Islet precursor cell (in vitro differentiated cells): ENCODE measurements around the gene KRT80.
A peak's percentile ranks its signal among the peaks of the same experiment; 100 is the strongest.

Experiments used
- DNase-seq: peaks from one replicate; pipeline ENCODE4 v3.0.0-alpha.2; 2018

KRT80 gene

DNA sequence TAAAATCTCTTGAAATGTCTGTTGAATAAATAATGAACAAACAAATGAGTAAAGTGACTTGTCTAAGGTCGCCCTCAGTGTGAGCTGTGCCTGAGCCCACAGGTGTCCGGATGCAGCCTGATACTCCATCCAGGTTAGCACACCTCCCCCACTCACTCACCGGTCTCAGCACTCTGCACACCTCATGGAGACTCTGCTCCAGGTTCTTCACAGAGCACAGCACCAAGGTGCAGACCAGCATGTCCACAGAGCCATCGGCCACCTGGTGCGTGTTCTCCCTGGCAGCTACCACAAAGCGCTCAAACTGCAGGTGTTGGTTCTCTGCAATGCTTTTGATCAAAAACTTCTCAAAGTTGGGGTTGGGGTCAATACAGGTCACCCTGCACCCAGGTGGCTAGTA lies 37.1 kb upstream of the KRT80 start:
- no peak for DNase-seq

DNA sequence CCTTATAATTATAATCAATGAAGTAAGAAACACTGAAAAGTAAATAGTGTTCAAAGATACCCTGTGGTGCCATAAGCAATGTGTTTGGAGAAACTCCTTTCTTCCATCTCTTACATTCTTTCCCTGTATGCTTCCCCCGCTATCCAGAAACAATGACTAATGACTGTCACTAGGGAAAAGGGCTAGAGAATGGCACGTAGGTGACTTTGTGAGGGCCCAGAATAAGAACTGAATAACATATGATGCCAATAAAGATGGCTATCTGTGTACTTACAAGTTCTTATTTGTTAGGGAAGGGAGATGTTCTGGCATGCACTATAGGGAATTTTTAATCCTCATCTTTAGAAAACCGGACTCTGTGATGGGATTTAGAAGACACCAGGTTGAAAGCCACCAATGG lies 36.6 kb upstream of the KRT80 start:
- no peak for DNase-seq

DNA sequence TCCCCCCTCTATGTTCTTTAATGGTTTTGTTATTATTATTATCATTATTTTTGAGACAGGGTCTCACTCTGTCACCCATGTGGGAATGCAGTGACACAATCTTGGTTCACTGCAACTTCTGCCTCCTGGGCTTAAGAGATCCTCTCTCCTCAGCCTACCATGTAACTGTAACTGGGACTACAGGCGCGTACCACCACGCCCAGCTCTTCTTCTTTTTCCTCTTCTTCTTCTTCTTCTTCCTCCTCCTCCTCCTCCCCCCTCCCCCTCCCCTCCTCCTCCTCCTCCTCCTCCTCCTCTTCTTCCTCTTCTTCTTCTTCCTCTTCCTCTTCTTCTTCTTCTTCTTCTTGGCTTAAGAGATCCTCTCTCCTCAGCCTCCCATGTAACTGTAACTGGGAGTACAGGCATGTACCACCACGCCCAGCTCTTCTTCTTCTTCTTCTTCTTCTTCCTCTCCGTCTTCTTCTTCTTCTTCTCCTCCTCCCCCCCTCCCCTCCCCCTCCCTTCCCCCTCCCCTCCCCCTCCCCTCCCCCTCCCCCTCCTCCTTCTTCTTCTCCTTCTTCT lies 35.9 kb upstream of the KRT80 start:
- DNase-seq: no peak

DNA sequence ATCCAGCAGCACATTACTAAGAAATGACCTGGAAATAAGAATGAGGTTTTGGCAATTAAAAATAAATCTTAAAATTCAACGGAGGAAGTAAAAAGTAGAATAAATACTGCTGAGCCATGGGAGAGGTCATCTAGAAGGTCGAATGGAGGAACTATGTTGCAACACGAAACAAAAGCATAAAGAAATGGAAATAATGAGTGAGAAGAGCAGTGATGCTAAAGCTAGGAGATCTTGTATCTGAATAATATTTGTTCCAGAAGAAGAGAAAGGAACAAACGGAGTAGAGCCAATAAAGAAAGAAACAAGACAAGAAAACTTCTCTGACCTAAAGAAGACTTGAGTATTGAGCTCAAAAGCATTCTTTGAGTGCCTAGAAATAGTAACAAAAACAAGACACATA lies 34.6 kb upstream of the KRT80 start:
- no peak for DNase-seq

DNA sequence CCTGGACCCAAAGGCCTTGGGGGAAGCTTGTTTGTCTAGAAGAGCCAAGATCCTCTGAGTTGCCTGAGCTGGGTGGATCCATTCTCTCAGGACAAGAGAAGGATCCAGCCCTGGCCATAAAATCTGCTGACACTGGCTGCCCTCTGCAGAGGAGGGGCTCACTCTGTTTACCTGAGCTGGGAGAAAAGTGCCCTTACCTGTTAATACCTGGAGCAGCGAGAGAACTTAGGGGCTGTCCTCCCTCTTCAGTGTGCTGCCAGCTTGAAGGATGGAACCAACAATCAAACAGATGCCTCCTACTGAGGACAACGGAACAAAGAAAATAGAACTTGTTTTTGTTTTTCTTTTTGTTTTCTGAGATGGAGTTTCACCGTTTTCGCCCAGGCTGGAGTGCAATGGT lies 33.9 kb upstream of the KRT80 start:
- DNase-seq: no peak

DNA sequence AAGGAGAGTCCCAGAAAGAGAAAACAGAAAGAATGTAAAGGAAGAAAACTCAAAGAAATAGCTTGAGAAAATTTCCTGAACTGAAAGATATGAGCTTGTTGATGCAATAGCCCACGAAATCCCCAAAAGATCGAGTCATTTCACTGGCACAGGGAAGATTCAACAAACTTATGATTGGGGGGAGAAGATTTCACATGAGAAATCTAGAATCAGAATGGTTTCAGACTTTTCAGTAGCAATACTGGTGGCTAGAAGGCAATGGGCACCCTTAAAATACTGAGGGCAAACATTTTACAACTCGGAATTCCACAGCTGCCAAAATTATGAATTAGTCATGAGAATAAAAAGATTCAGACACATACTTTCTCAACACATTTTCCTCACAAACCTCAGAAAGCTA lies 32.3 kb upstream of the KRT80 start:
- no peak for DNase-seq

DNA sequence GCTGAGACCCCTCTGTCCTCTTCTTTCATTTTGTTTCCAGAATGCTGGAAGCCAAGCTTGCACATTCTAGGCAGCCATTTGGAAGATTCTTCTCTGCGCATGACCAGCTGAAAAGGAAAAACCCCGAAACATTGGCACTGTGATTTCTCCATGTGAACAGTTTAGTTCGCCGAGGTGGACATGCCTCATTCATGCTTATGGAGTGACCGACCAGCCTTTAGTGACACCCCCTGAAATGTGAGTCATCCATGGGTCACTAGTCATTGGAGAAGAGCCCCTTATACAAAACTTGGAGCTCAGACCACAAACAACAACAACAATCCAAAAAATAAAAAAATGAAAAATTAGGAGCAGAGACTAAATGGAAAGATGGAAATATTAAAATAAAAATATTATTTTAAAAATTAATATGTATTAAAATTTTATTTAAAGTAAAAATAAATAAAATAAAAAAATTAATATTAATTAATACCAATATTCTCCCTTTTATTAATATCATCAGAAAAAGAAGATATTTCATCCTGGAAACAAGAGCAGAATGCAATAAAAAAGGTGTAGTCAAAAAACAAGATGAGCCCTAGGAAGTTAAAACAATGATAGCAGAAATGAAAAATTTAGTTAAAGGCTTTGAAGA lies 31.7 kb upstream of the KRT80 start:
- DNase-seq: no peak

DNA sequence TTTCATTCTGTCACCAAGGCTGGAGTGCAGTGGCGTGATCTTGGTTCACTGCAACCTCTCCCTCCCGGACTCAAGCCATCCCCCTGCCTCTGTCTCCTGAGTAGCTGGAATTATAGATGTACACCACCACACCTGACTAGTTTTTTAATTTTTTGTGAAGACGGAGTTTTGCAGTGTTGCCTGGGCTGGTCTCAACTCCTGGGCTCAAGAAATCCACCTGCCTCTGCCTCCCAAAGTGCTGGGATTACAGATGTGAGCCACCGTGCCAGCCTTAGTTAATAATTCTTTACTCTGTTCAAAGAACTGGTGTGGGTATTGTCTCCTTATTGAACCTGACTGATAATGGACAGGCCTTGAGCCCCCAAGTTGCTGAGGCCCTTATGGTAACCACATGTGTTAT lies 30.9 kb upstream of the KRT80 start:
- no peak for DNase-seq

DNA sequence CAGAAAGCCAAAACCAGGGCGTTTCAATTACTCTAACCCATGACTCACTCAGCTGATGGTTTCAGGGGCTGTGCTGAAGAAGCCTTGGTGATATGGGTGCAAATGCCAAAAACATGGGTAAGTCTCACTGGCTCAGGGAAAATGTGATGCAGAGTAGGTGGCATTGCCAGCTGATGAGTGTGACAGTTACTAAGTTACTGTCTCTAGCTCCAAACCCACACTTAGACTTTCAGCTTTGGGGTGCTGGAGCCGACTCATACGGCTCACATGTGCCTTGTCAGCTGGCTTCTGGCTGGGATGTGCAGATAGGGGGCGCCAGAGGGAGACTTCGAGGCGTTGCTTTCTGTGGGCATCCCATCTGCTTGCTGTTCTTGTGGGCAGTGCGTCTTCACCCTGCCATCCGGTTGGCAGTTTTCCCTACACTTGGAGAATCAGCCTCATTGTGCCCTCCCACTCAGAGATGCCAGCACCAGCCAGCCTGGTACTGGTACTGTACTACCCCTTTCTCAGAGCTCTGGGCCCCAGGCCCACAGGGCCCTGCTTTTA lies 30.2 kb upstream of the KRT80 start:
- peak; percentile 86 for DNase-seq

DNA sequence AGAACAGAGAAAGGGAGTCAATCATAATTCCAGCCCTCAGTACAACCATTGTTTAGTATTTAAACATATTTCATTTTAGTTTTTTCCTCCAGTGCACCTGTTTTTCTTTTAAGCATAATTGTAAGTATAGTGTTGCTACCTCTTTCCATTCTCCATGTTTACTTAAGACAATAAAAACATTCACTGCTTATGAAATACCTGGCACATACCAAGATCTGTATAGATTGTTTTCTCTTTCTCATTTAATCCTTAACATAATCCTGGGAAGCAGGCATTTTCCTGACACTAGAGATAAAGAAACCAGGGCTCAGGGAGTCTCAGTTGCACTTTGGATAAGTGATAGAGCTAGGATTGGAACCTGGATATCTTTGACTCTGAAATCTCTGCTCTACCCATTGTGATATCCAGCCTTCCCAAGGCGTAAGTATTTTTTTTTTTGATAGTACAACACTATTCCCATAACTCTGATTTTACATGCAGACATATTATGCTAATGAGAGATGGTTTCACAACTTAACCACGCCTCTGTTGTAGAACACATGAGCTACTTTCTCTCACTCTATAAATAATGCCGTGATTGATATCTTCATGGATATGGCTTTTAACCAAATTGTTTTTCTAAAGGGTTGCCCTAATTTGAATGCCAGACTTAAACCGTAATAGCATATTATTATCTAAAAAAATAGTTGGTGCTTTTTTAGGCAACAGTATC lies 29.4 kb upstream of the KRT80 start:
- DNase-seq: no peak

DNA sequence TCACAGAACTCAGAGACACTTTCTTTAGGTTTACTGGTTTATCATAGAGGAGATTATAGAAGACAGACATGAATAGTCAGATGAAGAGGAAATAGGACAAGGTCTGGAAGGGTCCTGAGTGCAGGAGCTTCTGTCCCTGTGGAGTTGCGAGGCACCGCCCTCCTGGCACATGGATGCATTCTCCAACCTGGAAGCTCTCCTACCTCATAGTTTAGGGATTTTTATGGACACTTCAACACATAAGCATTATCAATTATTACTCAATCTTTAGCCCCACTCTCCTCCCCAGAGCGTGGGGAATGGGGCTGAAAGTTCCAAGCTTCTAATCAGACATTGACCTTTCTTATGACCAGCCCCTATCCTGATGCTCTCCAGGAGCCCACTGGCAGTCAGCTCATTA lies 28.7 kb upstream of the KRT80 start:
- DNase-seq: no peak

DNA sequence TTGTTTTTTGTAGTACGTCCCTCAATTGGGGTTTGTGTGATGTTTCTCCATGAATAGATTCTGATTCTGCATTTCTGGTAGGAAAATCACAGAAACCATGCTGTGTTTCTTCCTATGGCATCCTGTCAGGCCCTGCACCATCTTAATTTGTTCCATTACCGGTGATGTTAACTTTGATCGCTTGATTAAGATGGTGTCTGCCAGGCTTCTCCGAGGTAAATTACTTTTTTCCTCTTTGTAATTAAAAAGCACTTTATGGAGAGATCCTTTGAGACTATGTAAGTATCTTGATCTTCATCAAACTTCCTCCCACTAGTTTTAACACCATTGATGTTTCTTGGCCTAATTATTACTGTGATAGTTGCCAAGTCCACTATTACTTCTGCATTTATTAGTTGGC lies 26.2 kb upstream of the KRT80 start:
- no peak for DNase-seq

DNA sequence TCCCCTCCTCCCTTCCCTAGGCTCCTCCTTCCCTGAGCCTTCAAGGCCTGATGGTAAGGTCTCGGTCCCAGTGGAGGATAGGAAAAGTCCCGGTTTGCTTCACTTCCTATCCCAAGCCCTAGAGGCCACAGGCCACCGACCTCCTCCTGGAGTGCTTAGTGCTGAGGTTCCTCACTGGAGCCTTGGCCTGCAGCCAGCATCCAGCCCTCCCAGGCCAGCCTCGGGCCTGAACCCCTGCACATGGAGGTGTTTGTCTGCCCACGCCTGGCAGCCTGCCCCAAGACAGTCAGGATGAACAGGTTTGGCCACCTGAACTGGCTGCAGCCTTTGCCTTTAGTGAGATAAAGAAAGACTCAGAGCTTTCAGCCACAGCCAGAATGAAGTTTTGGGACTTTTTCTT lies 25.4 kb upstream of the KRT80 start:
- DNase-seq: peak; percentile 95

DNA sequence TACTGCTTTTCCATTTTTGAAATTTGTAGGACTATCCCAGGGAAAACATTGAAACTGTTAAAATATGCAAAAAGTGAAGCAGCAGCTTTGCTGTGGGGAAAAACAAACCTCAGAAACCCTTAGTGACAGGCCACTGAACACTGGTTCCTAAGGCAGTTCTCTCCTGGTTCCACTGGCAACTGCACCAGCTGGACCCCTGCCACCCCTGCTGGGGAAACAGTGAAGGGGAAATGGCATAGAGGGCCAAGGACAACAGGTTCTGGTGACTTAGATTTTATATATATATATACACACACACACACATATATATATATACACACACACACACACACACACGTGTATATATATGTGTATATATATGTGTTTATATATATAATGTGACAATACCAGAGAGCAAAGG lies 25.0 kb upstream of the KRT80 start:
- no peak for DNase-seq

DNA sequence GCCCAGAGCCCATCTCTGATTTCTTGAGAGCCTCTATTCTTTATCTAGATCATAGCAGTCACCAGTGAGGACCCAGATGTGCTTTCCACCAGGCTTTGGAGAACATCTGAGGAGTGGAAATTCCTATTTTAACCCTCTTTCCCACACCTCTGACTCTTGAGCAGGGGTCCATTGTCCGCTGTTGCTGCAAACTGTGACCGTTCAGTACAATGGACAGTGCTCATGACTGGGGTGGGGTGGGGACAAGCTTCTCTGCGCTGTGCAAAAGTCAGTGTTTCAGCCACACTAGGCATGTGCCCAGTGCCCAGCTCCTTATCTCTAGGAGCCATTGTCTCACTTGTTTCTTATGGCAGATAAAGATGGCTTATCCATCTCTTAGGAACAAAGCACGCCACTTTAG lies 24.3 kb upstream of the KRT80 start:
- DNase-seq: peak; percentile 79

DNA sequence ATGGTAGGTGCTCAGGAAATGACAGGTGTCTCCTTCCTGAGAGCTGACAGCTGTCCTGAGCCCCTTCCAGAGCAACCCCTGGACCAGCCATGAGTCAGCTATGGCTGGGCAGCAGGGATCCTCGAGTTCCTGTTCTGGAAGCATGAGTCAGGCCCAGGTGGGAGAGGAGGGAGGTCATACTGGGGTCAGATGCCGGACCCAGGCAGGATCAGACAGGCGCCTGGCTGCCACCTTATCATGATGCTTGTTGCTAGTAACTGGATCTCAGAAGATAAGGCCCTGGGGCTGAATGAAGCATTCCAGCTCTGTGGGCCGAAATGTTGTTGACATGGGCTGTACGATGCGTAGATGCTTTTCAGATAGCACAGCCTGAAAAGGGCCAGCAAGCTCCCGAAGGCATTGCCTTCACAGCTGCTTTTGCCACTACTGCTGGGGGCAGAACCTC lies 23.8 kb upstream of the KRT80 start:
- peak; percentile 99 for DNase-seq

DNA sequence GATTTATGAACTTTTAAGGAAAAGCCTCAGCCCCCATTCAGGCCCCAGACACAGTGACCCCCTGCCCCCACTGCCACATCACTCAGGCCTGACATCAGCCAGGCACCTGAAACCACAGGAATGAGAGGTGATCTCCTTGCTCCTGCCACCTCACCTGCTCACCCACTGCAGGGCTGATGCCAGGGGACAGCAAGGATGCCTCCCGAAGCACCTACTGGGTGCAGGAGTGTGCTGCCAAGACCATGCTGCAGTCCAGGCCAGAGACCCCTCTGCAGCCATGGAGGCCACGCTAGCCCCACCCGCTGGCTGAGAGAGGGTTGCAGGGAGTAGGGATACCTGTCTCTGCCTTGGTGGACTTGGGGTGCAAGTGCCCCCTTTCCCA lies 22.6 kb upstream of the KRT80 start:
- peak; percentile 71 for DNase-seq

DNA sequence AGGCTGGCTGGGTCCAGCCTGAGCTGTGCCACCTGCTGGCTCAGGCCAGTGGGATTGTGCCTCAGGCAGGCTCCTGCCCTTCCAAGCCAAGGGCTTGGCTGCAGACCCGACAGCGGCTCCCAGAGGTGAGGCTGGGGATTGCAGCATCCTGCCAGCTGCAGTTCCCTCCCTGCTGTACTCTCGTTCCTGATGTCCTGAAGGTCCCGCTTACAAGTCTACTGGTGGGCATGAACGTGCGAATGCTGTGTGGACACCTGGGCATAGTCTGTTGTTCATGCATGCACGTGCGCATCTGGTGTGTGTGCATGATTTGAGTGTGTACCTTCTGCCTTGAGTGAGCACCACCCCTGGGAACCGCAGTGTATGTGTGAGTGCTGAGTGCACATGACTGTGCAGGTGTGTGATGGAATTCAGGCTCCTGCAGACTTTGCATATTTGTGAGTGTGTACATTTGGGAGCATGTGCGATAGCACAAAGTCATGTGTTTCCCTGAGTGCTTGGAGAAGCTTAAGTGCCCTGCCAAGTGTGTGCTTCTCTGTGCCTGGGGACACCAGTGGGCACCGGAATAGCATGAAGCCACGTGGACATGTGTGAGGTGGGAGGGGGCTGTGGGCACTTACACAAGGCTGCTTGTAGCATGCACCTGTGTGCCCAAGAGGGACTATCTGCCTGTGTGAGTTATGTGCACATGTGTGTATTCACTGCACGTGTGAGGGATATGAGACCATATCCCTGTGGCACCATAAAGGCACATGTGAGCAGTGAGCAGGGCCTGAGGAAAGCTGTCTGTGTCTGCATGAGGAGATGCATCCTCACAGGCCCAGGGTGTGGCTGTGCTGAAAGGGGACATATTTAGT lies 22.0 kb upstream of the KRT80 start:
- peak; percentile 98 for DNase-seq

DNA sequence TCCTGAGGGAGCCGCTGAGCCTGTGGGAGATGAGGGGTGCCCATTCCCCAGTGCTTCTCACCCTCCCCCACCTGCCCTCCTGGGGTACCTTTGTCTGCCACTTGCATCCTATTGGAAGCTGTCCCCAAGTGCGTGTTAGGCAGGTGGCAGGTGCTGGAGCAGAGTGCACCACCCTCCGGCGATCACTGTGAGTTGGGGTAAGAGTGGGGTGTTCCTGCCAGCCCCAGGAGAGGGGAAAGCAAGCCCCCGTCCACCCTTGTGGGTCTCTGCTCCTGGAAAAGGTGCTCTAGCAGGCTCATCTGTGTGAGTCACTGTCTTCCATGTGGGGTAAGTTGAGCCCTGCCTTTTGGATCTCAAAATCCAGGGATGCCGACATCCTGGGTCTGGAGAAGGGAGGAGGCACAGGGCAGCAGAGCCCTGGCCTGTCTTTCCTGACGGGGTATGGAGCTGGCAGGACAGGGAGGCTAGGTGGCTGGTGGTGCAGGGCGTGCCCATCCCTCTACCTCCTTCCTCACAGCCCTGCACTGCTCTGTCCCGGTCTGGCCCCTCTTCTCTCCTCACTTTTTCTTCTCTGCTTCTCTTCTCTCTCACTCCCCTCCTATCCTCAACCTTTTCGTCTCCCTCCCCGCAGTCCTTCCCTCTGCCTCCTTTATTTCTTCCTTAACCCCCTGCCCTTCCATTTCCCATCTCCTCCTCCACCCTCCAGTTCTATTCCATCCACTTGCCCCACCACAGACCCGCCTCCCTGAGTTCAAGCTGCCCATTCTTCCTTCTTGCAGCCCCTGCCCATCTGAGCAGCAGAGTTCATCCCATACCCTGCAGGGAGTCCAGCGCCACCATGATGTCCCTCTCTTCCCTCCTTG lies 21.1 kb upstream of the KRT80 start:
- DNase-seq: no peak

DNA sequence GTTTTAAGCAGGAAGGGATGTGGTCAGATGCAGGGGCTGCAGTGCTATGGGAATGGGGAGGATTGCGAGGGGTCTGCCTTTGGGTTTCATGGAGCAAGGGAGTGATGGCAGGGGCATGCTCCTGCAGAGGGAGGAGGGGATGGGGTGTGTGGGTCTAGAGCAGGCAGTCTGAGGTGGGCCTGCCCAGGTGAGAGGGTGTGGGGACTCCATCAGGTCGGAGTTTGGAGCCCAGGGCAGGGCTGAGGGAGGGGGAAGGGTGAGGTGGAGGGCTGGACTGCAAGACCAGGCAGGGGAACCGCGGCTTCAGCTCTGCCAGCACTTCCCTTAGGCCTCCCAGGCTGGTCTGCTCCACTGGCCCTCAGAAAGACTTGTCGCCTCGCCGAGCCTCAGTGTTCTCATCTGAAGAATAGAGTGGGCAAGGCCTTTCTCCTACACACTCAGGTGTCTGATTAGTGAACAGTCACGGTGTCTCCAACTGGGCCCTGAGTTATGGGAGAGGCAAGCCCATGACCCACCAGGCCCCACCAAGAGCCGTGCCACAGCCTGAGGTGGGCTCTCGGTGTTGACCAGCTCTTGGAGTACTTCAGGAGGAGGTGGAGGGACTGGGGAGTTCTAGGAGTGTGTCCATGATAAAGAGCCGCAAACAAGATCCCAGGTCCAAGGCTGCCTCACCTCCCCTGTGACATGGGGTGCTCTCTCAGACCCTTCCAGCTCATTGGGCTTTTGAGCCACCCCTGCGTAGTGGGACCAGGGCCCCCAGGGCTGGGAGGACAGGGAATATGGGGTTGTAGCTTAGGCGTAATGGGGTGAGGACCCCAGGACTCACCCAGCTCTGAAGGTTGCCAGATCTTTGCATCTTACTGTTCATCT lies 20.1 kb upstream of the KRT80 start:
- DNase-seq: no peak

DNA sequence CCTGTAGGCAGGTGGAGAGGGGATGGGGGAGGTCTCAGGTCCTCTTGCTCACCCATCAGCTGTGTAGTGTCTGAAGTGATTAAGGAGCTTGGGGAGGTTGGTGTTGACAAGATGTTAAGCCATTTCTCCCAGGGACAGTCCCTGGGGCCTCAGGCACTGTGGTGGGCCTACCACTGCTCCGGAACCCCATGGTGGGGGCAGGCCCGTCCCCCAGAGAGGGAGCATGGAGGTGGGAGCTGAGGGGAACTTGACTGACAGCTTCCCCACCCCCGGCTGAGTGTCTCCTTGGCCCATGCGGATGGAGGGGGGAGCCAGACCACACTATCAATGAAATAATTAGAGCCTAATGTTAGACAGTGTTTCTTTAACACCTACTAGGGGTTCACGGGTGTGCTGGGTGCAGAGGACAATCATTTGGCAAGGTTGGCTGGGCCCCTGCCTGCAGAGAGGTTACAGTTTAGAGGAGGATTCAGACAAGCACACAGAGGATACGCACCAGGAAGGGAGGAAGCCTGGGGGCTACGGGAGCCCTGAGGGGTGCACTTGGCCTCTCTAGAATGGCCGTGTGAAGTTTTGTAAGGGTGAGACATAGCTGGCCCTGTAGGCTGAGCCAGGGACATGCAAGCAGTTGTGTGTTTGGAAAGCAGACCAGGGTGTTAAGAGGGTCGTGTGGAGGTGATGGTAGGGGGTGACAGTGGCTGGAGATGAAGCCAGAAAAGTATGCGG lies 19.3 kb upstream of the KRT80 start:
- DNase-seq: no peak
